ENCODE results near the gene CYTH1. TPM values are rescaled to one million over a fixed set of nuclear protein-coding genes. Genes with fewer than 3 reads are reported as not detected.

The CYTH1 gene
- total and polyA plus RNA-seq, 2 experiments from 2014 or later, result 10.4 to 11.7 TPM

DNA sequence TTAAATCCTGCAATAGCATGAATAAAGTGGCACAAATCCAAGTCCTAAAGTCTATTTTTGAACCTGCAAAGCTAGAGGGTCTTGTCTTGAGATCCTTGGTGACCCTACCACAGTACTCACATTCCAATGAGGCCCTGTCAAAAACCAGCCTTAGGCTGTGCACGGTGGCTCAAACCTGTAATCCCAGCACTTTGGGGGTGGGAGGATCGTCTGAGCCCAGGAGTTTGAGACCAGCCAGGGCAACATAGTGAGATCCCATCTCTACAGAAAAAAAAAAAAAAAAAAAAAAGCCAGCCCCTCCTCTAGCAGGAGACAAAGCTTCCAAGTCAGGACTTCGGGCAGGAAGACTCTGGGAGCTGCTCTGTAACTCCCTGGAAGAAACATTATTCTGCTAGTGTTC is 16.3 kb downstream of the CYTH1 start:
- no peak for DNase-seq
- WGBS, 2 experiments (ENCODE audit: low coverage in 1 of 2, low lambda C conversion rate in 2 of 2, missing lambda C conversion rate in 2 of 2), result 52 to 68% methylated on average over 3 of the region's 3 CpGs
- no peaks in the 10 kb centered on the region for H3K9me3 ChIP-seq (ENCODE audit: low read depth)
- no peak overlapping the region for H3K9ac ChIP-seq
- H3K27me3 ChIP-seq (replicated peaks; ENCODE audit: insufficient read depth), result no peaks in the 10 kb centered on the region
- peaks cover 24% of the 10 kb centered on the region for H3K4me1 ChIP-seq (ENCODE audit: insufficient read depth)
- H2AFZ ChIP-seq, result no peak overlapping the region
- no peaks in the 10 kb centered on the region; the same call in 1 of the 2 replicates for H4K20me1 ChIP-seq (ENCODE audit: insufficient read depth)
- peaks cover 20% of the 10 kb centered on the region for H3F3A ChIP-seq (ENCODE audit: insufficient read depth)
- H3K79me2 ChIP-seq (ENCODE audit: insufficient read depth), result peaks cover 95% of the 10 kb centered on the region
- in situ Hi-C loops (cut with MboI), result no loop called here
- H3K4me2 ChIP-seq (ENCODE audit: unreplicated experiment), result no peak overlapping the region
- no peaks in the 10 kb centered on the region for H3K9me2 ChIP-seq (ENCODE audit: insufficient read depth)
- H3K4me3 ChIP-seq, result no peak overlapping the region
- no peaks in the 10 kb centered on the region for H3K36me3 ChIP-seq (ENCODE audit: low read depth)
- no peak overlapping the region for H3K27ac ChIP-seq
- TF ChIP-seq EZH2phosphoT487 (IDR thresholded peaks at IDR 0.05; ENCODE audit: insufficient read depth, low read depth) (no peak), EZH2 (IDR thresholded peaks at IDR 0.05; ENCODE audit: insufficient read depth, poor library complexity, severe bottlenecking) (no peak)

DNA sequence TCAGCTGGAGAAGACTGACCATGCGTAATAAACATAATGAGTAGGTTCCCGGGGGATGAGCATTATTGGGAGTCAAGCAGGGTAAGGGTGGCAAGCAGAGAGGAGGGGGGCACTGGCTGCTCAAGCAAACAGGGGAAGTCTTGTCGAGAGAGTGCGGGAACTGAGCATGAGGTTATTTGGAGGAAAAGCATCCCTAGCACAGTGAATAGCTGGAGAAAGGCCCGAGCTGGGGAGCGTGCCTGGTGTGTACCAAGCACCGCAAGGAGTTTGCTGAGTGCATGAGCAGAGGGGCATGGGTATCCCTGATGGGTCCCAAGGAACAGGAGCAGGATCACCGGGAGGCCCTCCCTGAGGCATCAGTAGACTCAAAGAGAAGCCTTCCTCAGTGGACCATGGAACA is 17.2 kb downstream of the CYTH1 start:
- H3K9ac ChIP-seq, result no peak overlapping the region
- peaks cover 24% of the 10 kb centered on the region for H3K4me1 ChIP-seq (ENCODE audit: insufficient read depth)
- H3K79me2 ChIP-seq (ENCODE audit: insufficient read depth), result peaks cover 92% of the 10 kb centered on the region
- WGBS, 2 experiments (ENCODE audit: low coverage in 1 of 2, low lambda C conversion rate in 2 of 2, missing lambda C conversion rate in 2 of 2), result 91 to 92% methylated on average over 8 of the region's 8 CpGs
- no peaks in the 10 kb centered on the region for H3K27me3 ChIP-seq (replicated peaks; ENCODE audit: insufficient read depth)
- in situ Hi-C loops (cut with MboI), result no loop called here
- H3F3A ChIP-seq (ENCODE audit: insufficient read depth), result peaks cover 20% of the 10 kb centered on the region
- no peak overlapping the region for H3K27ac ChIP-seq
- DNase-seq, result no peak
- H3K36me3 ChIP-seq (ENCODE audit: low read depth), result no peaks in the 10 kb centered on the region
- no peak overlapping the region for H3K4me3 ChIP-seq
- H4K20me1 ChIP-seq (ENCODE audit: insufficient read depth), result no peaks in the 10 kb centered on the region; the same call in 1 of the 2 replicates
- no peaks in the 10 kb centered on the region for H3K9me3 ChIP-seq (ENCODE audit: low read depth)
- H2AFZ ChIP-seq, result no peak overlapping the region
- H3K4me2 ChIP-seq (ENCODE audit: unreplicated experiment), result no peak overlapping the region
- TF ChIP-seq EZH2phosphoT487 (IDR thresholded peaks at IDR 0.05; ENCODE audit: insufficient read depth, low read depth) (no peak), EZH2 (IDR thresholded peaks at IDR 0.05; ENCODE audit: insufficient read depth, poor library complexity, severe bottlenecking) (no peak)
- no peaks in the 10 kb centered on the region for H3K9me2 ChIP-seq (ENCODE audit: insufficient read depth)

DNA sequence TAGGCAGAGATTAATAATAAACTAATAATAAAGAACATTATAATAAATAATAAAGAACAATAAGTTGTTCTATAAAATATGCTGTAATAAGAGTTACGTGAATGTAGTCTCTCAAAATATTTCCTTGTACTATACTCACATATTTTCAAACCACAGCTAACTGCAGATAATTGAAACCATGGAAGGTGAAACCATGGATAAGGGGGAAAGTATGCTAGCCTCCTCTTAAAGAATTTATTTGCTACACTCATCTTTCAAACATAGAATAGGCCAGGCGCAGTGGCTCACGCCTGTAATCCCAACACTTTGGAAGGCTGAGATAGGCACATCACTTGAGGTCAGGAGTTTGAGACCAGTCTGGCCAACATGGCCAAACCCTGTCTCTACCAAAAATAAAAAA is 18.5 kb downstream of the CYTH1 start:
- peaks cover 20% of the 10 kb centered on the region for H3F3A ChIP-seq (ENCODE audit: insufficient read depth)
- H4K20me1 ChIP-seq (ENCODE audit: insufficient read depth), result no peaks in the 10 kb centered on the region; the same call in 1 of the 2 replicates
- no peak for DNase-seq
- H3K27me3 ChIP-seq (replicated peaks; ENCODE audit: insufficient read depth), result no peaks in the 10 kb centered on the region
- no peak overlapping the region for H3K4me3 ChIP-seq
- peaks cover 92% of the 10 kb centered on the region for H3K79me2 ChIP-seq (ENCODE audit: insufficient read depth)
- no peaks in the 10 kb centered on the region for H3K9me2 ChIP-seq (ENCODE audit: insufficient read depth)
- H2AFZ ChIP-seq, result no peak overlapping the region
- peaks cover 24% of the 10 kb centered on the region for H3K4me1 ChIP-seq (ENCODE audit: insufficient read depth)
- WGBS, 2 experiments (ENCODE audit: low coverage in 1 of 2, low lambda C conversion rate in 2 of 2, missing lambda C conversion rate in 2 of 2), result 81 to 85% methylated on average over 3 of the region's 3 CpGs
- no peaks in the 10 kb centered on the region for H3K9me3 ChIP-seq (ENCODE audit: low read depth)
- in situ Hi-C loops (cut with MboI), result no loop called here
- H3K9ac ChIP-seq, result no peak overlapping the region
- no peak overlapping the region for H3K27ac ChIP-seq
- TF ChIP-seq EZH2phosphoT487 (IDR thresholded peaks at IDR 0.05; ENCODE audit: insufficient read depth, low read depth) (no peak), EZH2 (IDR thresholded peaks at IDR 0.05; ENCODE audit: insufficient read depth, poor library complexity, severe bottlenecking) (no peak)
- H3K4me2 ChIP-seq (ENCODE audit: unreplicated experiment), result no peak overlapping the region
- no peaks in the 10 kb centered on the region for H3K36me3 ChIP-seq (ENCODE audit: low read depth)

DNA sequence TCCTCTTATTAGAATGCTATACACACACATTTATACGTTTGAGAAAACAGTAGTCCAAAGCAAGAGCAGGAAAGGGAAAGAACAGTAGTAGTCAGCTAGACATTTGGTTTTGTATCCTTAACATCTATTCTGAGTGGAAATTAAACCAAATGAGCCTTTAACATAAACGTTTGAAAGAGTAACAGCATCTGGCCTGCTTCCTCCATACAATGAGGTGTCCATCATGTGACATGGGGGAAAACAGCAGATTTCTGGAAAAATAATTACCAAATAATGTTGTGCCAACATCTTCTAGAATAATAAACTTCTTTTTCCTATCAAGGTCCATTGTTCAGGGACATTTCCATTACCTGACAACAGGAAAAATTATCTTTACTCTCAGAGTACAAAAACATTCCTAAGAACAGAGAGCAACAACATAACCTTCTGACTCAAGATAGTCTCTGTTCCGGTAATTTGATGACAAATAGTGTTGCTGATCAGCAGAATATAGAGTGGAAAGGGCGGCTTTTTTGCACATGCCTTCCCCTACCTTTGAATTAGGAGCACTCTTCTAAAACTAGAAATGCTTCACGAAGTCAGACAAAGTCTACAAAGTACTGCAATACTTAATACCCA is 20.2 kb downstream of the CYTH1 start:
- Histone ChIP-seq H3K4me2 (ENCODE audit: unreplicated experiment) (peak overlapping the region; percentile 9), H3K79me2 (ENCODE audit: insufficient read depth) (peaks cover 92% of the 10 kb centered on the region), H2AFZ (no peak overlapping the region)

More for the DNA sequence above, 20.2 kb downstream of the CYTH1 start:
- Histone ChIP-seq H4K20me1 (ENCODE audit: insufficient read depth) (no peaks in the 10 kb centered on the region; the same call in 1 of the 2 replicates), H3K4me3 (no peak overlapping the region), H3K36me3 (ENCODE audit: low read depth) (no peaks in the 10 kb centered on the region), H3F3A (ENCODE audit: insufficient read depth) (peaks cover 20% of the 10 kb centered on the region), H3K9me3 (ENCODE audit: low read depth) (no peaks in the 10 kb centered on the region), H3K27ac (0 out of 2 replicates have a peak overlapping the region, but pooled peaks have one; percentile 24), H3K4me1 (ENCODE audit: insufficient read depth) (peaks cover 24% of the 10 kb centered on the region), H3K9ac (no peak overlapping the region), H3K27me3 (replicated peaks; ENCODE audit: insufficient read depth) (no peaks in the 10 kb centered on the region), H3K9me2 (ENCODE audit: insufficient read depth) (no peaks in the 10 kb centered on the region)
- in situ Hi-C loops (cut with MboI), result no loop called here
- WGBS, 2 experiments (ENCODE audit: low coverage in 1 of 2, low lambda C conversion rate in 2 of 2, missing lambda C conversion rate in 2 of 2), result 47 to 48% methylated on average over 5 of the region's 5 CpGs
- TF ChIP-seq EZH2phosphoT487 (IDR thresholded peaks at IDR 0.05; ENCODE audit: insufficient read depth, low read depth) (no peak), EZH2 (IDR thresholded peaks at IDR 0.05; ENCODE audit: insufficient read depth, poor library complexity, severe bottlenecking) (no peak)
- DNase-seq, result peak; percentile 47

Data from GM23248 (cell line).